Thoracic aorta (tissue), 2 donors: ENCODE results near the gene CYP2R1. TPM values are rescaled to one million over a fixed set of nuclear protein-coding genes. Genes with fewer than 3 reads are reported as not detected.

Experiments
- ATAC-seq: fragments of 150-250 bp; one replicate; pipeline ENCODE4 v1.8.0; 2017; ENCODE audit warnings: low read depth; ENCODE audit not compliant: insufficient number of reproducible peaks, low FRiP score
- DNase-seq: peaks from one replicate; pipeline ENCODE4 v3.0.0-alpha.2; 2020; ENCODE audit warnings: low spot score
- H3K27ac ChIP-seq, 2 donors: fragments of 200-600 bp; sonication (generic); 1 replicate in 1 of 2; 2 replicates in 1 of 2; pipeline ENCODE4 v1.5.1; 2016; ENCODE audit warnings: mild to moderate bottlenecking in 2 of 2, moderate library complexity in 2 of 2
- H3K27me3 ChIP-seq: fragments of 200-600 bp; sonication (generic); replicated peaks from 2 replicates; pipeline ENCODE4 v1.6.0; 2016; ENCODE audit warnings: mild to moderate bottlenecking; ENCODE audit not compliant: insufficient read depth
- H3K36me3 ChIP-seq: fragments of 200-600 bp; sonication (generic); one replicate; pipeline ENCODE4 v1.5.1; 2016
- H3K4me1 ChIP-seq, 2 donors: fragments of 200-600 bp; sonication (generic); 1 replicate in 1 of 2; 2 replicates in 1 of 2; pipeline versions ENCODE4 v1.5.1 to v1.6.0; 2016; ENCODE audit warnings: low read depth in 2 of 2, mild to moderate bottlenecking in 1 of 2; ENCODE audit not compliant: control insufficient read depth in 1 of 2
- H3K4me3 ChIP-seq: fragments of 200-600 bp; sonication (generic); 2 replicates; pipeline ENCODE4 v1.5.1; 2016; ENCODE audit warnings: mild to moderate bottlenecking
- H3K9me3 ChIP-seq: fragments of 200-600 bp; sonication (generic); 2 replicates; pipeline ENCODE4 v1.5.1; 2016
- total RNA-seq, 2 donors: library from RNA; depleted of rRNA; stranded (reverse); fragments of >200 nt; gene quantifications; one replicate each; pipeline versions ENCODE4 v1.1.0 to v1.2.3, GENCODE V29; 2016
- TF ChIP-seq, protein P1 (sequence below): fragments of 200-600 bp; sonication (generic); IDR thresholded peaks from one replicate; pipeline ENCODE4 v1.5.1; 2019; ENCODE audit warnings: antibody characterized with exemption

The CYP2R1 gene
- total RNA-seq, 2 donors from 2014 or later, result 12.6 to 22.4 TPM

DNA sequence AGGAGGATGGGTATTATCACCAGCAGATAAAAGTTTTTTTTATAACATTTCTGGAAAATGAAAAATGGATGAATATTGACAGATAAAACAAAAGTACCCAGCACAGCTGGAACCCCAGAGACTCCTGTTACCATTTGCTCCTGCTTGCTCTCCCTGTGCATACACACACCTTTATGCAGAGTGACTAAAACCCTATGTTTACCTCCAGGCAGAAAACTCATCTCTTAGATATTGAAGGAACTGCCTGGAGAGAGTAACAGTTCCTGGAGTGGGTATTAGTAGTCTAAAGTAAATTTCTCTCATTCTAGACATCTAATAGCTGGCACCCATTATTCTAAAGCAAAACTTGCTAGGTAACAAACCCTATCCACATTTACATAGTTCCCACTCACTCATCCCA, 38.0 kb downstream of the CYP2R1 start:
- no peak for ATAC-seq
- Histone ChIP-seq H3K27me3 (no peaks in the 10 kb centered on the region), H3K4me3 (no peak overlapping the region), H3K9me3 (no peaks in the 10 kb centered on the region), H3K4me1 (no peaks in the 10 kb centered on the region), H3K36me3 (no peaks in the 10 kb centered on the region), H3K27ac (no peak overlapping the region)
- TF ChIP-seq, protein P1, sequence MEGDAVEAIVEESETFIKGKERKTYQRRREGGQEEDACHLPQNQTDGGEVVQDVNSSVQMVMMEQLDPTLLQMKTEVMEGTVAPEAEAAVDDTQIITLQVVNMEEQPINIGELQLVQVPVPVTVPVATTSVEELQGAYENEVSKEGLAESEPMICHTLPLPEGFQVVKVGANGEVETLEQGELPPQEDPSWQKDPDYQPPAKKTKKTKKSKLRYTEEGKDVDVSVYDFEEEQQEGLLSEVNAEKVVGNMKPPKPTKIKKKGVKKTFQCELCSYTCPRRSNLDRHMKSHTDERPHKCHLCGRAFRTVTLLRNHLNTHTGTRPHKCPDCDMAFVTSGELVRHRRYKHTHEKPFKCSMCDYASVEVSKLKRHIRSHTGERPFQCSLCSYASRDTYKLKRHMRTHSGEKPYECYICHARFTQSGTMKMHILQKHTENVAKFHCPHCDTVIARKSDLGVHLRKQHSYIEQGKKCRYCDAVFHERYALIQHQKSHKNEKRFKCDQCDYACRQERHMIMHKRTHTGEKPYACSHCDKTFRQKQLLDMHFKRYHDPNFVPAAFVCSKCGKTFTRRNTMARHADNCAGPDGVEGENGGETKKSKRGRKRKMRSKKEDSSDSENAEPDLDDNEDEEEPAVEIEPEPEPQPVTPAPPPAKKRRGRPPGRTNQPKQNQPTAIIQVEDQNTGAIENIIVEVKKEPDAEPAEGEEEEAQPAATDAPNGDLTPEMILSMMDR, result no peak
- no peak for DNase-seq

DNA sequence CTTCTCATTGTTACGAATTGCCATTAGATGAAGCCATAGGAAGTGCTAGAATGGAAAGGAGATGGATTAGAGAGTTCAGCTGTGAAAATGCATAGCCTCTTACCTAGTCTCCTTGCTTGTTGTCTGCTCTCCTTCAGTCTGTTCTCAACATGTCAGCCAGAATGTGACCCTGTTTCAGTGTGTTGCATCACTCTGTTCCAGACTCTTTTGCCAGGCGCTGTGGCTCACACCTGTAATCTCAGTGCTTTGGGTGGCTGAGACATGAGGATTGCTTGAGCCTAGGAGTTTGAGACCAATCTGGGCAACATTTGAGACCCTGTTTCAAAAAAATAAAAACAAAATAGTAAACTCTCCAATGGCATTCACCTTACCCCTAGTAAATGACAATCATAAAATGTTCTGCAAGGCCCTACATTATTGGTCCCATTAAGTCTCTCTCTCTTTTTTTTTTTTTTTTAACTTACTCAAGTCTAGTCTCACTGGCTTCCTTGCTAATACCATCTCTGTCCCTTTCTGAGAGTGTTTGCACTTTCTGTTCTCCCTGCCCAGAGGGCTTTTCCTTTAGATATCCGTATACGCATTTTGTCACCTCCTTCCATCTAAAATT, 39.4 kb downstream of the CYP2R1 start:
- Histone ChIP-seq H3K4me3 (no peak overlapping the region), H3K36me3 (no peaks in the 10 kb centered on the region), H3K4me1 (no peaks in the 10 kb centered on the region), H3K27me3 (no peaks in the 10 kb centered on the region), H3K9me3 (no peaks in the 10 kb centered on the region), H3K27ac (no peak overlapping the region)
- DNase-seq (no peak), ATAC-seq (no peak)
- TF ChIP-seq, protein P1, result no peak

DNA sequence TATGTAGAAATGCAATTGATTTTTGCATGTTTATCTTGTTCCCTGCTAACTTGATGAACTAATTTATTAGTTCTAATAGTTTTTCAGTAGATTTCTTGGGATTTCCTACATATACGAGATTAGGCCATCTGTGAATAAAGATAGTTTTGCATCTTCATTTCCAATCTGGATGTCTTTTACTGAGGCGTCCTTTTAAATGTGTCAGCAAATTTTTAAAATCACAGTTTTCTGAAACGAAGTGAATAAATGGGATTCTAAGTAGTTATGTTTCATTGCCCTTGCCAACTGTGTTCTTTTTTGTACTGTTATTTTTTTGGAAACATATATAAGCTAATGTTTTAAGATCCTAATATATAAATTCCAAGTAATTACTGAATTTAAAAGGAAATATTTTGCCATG, 50.0 kb downstream of the CYP2R1 start:
- H3K9me3 ChIP-seq, result no peaks in the 10 kb centered on the region
- TF ChIP-seq, protein P1, result no peak
- DNase-seq, result no peak
- H3K4me1 ChIP-seq, result no peaks in the 10 kb centered on the region
- H3K4me3 ChIP-seq, result no peak overlapping the region
- no peaks in the 10 kb centered on the region for H3K36me3 ChIP-seq
- ATAC-seq, result no peak
- no peak overlapping the region for H3K27ac ChIP-seq
- H3K27me3 ChIP-seq, result no peaks in the 10 kb centered on the region

DNA sequence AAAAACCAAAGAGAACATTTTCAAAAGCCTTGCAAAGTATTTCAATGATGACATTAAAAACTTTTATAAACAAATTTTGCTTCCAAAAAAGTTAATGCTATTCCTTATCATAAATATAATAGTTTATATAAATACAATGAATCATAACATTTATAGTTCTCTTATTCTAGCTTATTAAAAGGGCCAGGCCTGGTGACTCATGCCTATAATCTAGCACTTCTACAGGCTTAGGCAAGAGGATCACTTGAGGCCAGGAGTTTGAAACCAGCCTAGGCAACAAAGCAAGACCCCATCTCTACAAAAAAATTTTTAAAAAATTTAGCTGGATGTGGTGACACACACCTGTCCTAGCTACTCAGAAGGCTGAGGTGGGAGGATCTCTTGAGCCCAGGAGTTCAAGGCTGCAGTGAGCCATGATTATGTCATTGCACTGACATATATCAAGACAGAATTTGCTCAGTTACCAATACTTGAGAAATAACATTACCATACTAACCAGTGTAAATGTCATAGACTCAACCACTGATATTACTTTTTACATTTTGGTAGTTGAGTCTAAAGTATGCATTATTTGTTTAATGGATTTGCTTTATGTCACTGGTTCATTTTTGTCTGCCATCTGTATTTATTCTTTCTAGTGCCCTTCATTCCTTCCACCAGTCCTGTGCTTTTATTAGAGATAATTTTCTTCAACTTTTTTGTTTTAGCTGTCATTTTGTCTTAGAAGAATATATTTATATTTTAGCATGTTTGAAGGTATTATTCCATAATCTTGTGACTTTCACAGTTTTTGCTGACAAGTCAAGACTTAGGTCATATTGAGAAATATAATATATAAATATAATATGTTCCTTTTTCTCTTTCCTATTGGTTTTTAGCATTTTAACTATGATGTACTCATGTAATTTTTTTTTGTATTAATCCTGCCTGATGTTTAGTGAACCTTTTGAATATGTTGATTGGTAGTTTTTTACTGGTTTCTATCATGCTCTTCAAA, 56.2 kb downstream of the CYP2R1 start:
- TF ChIP-seq, protein P1, result no peak
- no peaks in the 10 kb centered on the region for H3K9me3 ChIP-seq

More for the DNA sequence above, 56.2 kb downstream of the CYP2R1 start:
- no peak overlapping the region for H3K27ac ChIP-seq
- H3K27me3 ChIP-seq, result no peaks in the 10 kb centered on the region
- no peak for DNase-seq
- no peak overlapping the region for H3K4me3 ChIP-seq
- H3K36me3 ChIP-seq, result no peaks in the 10 kb centered on the region
- no peak for ATAC-seq
- H3K4me1 ChIP-seq, result no peaks in the 10 kb centered on the region

Other genes with a start within 250 kb of the CYP2R1 start
- gene PDE3B, start 248.4 kb downstream of the CYP2R1 start, total RNA-seq, result 10 to 100 TPM; 21.6 to 24.0 TPM
- 1 to 10 TPM in 1 of 2 donors, not detected in 1; 3.1 TPM for gene CALCA, start 80.1 kb upstream of the CYP2R1 start, total RNA-seq
- 1 to 10 TPM in 1 of 2 donors, not detected in 1; 1.5 TPM for gene CALCB, start 181.4 kb upstream of the CYP2R1 start, total RNA-seq
- under 1 TPM in 1 of 2 donors, not detected in 1; 0.35 TPM for gene INSC, start 222.7 kb upstream of the CYP2R1 start, total RNA-seq